Upper lobe of left lung (tissue), 6 donors: ENCODE results near the gene NTSR1. TPM values are rescaled to one million over a fixed set of nuclear protein-coding genes. Genes with fewer than 3 reads are reported as not detected.

Experiments
- ATAC-seq, 2 donors: fragments of 200-7000 bp; cut with Tn5 transposase; one replicate each; pipeline ENCODE4 v1.9.1; 2022; ENCODE audit warnings: mild to moderate bottlenecking in 2 of 2, moderate library complexity in 2 of 2; ENCODE audit not compliant: low FRiP score in 2 of 2
- DNase-seq, 2 donors: peaks; one replicate each; pipeline ENCODE4 v3.0.0-alpha.2; 2019 to 2020
- H3K27ac ChIP-seq, 4 donors: fragments of 200-600 bp; sonication (generic); one replicate each; pipeline ENCODE4 v1.5.1; 2016 to 2019
- H3K27me3 ChIP-seq, 4 donors: fragments of 200-600 bp; sonication (generic); one replicate each; pipeline ENCODE4 v1.5.1; 2017 to 2019
- H3K36me3 ChIP-seq, 4 donors: fragments of 200-600 bp; sonication (generic); one replicate each; pipeline ENCODE4 v1.5.1; 2016 to 2019
- H3K4me1 ChIP-seq, 4 donors: fragments of 200-600 bp; sonication (generic); one replicate each; pipeline ENCODE4 v1.5.1; 2018 to 2019
- H3K4me3 ChIP-seq, 4 donors: fragments of 200-600 bp; sonication (generic); one replicate each; pipeline ENCODE4 v1.5.1; 2017 to 2019; ENCODE audit warnings: mild to moderate bottlenecking in 2 of 4, moderate library complexity in 1 of 4
- H3K9me3 ChIP-seq, 4 donors: fragments of 200-600 bp; sonication (generic); one replicate each; pipeline ENCODE4 v1.5.1; 2018 to 2019
- EP300 ChIP-seq, 4 donors: sonication (generic); formaldehyde crosslinking; IDR thresholded peaks; one replicate each; pipeline ENCODE4 v1.5.1; 2017; ENCODE audit warnings: antibody characterized with exemption in 4 of 4, control low read depth in 2 of 4
- POLR2A ChIP-seq, 4 donors: fragments of 450-650 bp; IDR thresholded peaks; one replicate each; pipeline ENCODE4 v1.5.1; 2016 to 2017; ENCODE audit warnings: antibody characterized with exemption in 4 of 4, mild to moderate bottlenecking in 2 of 4
- POLR2AphosphoS5 ChIP-seq, 2 donors: sonication (generic); formaldehyde crosslinking; IDR thresholded peaks; one replicate each; pipeline ENCODE4 v1.5.1; 2017; ENCODE audit warnings: antibody characterized with exemption in 2 of 2
- WGBS, 2 donors: methylation state at CpG; one replicate each; pipeline ENCODE4 v1.1.5; 2017 to 2018; 5-methylcytosine and 5-hydroxymethylcytosine counted together
- total RNA-seq, 6 donors: library from RNA; depleted of rRNA in 4 of 6; stranded (reverse); fragments of >200 nt in 4 of 6; gene quantifications; one replicate each; pipeline versions ENCODE4 v1.1.0 to v1.2.1, GENCODE V29; 2016 to 2021
- TF ChIP-seq, protein P1 (sequence below), 6 experiments: fragments of 450-650 bp in 4 of 6; fragments of 200-600 bp in 2 of 6; sonication (generic) in 2 of 6; IDR thresholded peaks; one replicate each; pipeline ENCODE4 v1.5.1; 2016 to 2019; ENCODE audit warnings: antibody characterized with exemption in 6 of 6
- donor health status: DM: no; HTN: no; CAD: no; lungs with moderate emphysema.
- donor health status: DM: no; HTN: yes; CAD: no; lungs with severe emphysema.

NTSR1 gene
- total RNA-seq, 6 donors from 2014 or later: 0.20 to 1.4 (median 0.26) TPM; not detected in 1

DNA sequence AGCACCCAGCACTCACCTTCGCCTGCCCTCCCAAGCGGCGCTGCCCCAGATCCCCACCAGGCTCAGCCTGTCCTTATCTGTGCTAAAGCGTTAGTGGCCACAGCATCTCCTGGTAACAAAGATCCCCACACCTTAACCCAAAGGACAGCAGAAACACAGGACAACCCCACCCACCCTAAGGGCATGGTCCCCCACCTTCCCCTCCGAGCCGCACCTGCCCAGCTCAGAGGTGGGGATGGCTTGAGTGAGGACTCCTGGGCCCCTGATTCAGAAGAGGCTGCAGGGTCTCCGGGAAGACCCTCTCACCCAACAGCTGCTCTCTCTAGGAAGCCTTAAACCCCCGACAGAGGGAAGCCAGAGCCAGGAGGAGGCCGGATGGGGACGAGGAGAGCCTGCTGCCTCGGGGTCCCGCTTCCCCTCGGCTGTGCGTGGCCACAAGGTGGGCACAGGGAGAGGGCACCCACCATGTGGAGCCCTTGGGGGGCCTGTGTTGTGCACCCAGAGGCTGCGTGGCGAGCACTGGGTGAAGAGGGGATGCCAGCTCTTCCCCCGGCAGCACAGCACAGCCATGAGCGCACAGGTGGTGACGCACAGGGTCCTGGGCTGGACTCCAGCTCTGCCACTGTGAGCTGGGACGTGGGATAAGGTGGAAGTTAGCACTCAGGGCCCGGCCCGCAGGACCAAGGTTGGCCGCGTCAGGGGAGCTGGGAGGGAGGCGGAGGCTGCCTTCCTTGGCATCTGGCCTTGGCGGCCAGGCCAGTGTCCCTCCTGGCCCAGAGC is 55.7 kb downstream of the NTSR1 start:
- Histone ChIP-seq H3K4me1 (peaks cover 0 to 10% (median 0%) of the 10 kb centered on the region in 4 donors), H3K9me3 (no peaks in the 10 kb centered on the region), H3K27ac (no peak overlapping the region), H3K36me3 (no peaks in the 10 kb centered on the region), H3K27me3 (peaks cover 0 to 2% (median 0%) of the 10 kb centered on the region in 4 donors), H3K4me3 (no peak overlapping the region)
- WGBS, 2 donors: 83 to 91% methylated on average over 11 to 26 of the region's 26 CpGs
- peak in 1 of 2 donors; percentile 53 for DNase-seq
- no peak for ATAC-seq
- no peak for TF ChIP-seq POLR2A (IDR thresholded peaks at IDR 0.05)
- TF ChIP-seq, protein P1, sequence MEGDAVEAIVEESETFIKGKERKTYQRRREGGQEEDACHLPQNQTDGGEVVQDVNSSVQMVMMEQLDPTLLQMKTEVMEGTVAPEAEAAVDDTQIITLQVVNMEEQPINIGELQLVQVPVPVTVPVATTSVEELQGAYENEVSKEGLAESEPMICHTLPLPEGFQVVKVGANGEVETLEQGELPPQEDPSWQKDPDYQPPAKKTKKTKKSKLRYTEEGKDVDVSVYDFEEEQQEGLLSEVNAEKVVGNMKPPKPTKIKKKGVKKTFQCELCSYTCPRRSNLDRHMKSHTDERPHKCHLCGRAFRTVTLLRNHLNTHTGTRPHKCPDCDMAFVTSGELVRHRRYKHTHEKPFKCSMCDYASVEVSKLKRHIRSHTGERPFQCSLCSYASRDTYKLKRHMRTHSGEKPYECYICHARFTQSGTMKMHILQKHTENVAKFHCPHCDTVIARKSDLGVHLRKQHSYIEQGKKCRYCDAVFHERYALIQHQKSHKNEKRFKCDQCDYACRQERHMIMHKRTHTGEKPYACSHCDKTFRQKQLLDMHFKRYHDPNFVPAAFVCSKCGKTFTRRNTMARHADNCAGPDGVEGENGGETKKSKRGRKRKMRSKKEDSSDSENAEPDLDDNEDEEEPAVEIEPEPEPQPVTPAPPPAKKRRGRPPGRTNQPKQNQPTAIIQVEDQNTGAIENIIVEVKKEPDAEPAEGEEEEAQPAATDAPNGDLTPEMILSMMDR (IDR thresholded peaks at IDR 0.05): no peak
- TF ChIP-seq EP300 (IDR thresholded peaks at IDR 0.05): no peak
- TF ChIP-seq POLR2AphosphoS5 (IDR thresholded peaks at IDR 0.05): no peak

DNA sequence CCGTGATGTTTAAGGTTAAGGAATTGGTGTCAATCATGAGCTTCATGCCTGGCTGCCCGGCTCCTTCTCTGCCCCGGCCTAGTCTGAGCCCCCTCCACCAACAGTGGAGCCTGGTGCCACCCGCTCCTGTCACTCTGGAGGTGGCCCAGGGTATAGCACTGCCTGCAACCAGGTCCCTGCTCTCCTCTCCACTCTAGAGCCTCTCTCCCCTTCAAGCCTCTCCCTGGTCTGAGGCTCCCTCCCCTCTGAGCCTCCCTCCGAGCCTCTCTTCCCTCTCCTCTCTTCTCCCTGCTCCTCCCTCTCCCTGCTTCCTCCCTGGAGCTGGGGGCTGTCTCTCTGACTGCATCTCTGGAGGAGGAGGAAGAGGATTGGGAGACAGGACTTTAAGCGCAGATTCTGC is 56.4 kb downstream of the NTSR1 start:
- no peak overlapping the region for H3K4me3 ChIP-seq
- no peak overlapping the region for H3K27ac ChIP-seq
- no peaks in the 10 kb centered on the region for H3K9me3 ChIP-seq
- 90 to 91% methylated on average over 6 of the region's 6 CpGs for WGBS, 2 donors
- H3K27me3 ChIP-seq: peaks cover 0 to 2% (median 0%) of the 10 kb centered on the region in 4 donors
- DNase-seq (no peak), ATAC-seq (no peak)
- peaks cover 0 to 10% (median 0%) of the 10 kb centered on the region in 4 donors for H3K4me1 ChIP-seq
- no peaks in the 10 kb centered on the region for H3K36me3 ChIP-seq
- TF ChIP-seq POLR2A (IDR thresholded peaks at IDR 0.05): no peak
- no peak for TF ChIP-seq EP300 (IDR thresholded peaks at IDR 0.05)
- TF ChIP-seq, protein P1 (IDR thresholded peaks at IDR 0.05): no peak
- no peak for TF ChIP-seq POLR2AphosphoS5 (IDR thresholded peaks at IDR 0.05)

DNA sequence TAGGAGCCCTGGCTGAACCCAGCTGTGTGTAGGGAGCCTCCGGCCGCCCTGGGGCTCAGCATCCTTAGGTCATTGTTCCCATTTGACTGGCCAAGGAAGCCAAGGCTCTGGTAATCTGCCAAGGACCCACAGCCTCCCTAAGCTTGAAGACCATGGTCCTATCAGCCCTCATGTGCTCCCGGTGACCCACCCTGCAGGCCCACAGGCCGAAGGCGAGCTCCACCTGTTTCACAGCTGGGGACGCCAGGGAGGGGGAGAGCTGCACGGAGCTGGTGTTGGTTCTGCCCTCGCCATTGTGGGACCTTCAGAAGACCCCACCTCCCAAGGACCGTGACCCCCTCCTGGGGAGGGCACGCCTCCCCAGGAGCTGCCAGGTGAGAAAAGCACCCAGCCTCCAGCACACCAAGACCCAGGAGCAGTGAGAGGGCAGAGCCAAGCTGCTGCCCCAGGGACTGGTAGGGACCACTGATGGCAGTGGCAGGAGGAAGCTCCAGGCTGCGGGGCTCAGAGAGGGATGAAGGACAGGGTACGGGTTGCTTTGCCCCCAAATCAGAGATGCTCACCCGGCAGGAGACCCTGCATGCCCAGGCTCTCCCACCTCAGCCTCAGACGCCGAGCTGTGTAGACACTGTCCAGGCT is 56.9 kb downstream of the NTSR1 start:
- DNase-seq: no peak
- H3K9me3 ChIP-seq: no peaks in the 10 kb centered on the region
- WGBS, 2 donors: 76 to 83% methylated on average over 5 to 12 of the region's 15 CpGs
- no peak overlapping the region for H3K27ac ChIP-seq
- H3K4me3 ChIP-seq: no peak overlapping the region
- ATAC-seq: no peak
- no peak for TF ChIP-seq EP300 (IDR thresholded peaks at IDR 0.05)
- no peak for TF ChIP-seq POLR2AphosphoS5 (IDR thresholded peaks at IDR 0.05)
- no peak for TF ChIP-seq POLR2A (IDR thresholded peaks at IDR 0.05)
- TF ChIP-seq, protein P1 (IDR thresholded peaks at IDR 0.05): no peak
- peaks cover 0 to 2% (median 0%) of the 10 kb centered on the region in 4 donors for H3K27me3 ChIP-seq
- H3K4me1 ChIP-seq: peaks cover 0 to 10% (median 0%) of the 10 kb centered on the region in 4 donors
- H3K36me3 ChIP-seq: no peaks in the 10 kb centered on the region

DNA sequence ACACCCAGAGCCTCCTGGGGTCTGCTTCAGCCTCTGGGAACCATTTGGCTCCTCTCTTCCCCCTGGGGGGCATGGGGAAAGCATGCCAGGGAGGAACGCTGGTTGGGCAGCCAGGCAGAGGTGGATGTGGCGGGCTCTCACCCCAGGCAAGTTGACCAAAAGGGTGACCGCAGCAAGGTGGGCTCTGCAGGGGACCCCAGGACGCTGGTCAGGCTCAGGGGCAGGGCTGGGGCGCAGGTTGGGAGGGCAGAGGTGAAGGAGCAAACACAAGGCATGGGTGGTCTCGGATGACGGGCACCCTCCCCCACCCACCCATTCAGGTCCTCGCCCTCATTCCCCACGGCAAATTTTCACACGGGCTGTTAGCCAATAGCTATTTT is 57.4 kb downstream of the NTSR1 start:
- Histone ChIP-seq H3K9me3 (no peaks in the 10 kb centered on the region), H3K4me1 (peaks cover 0 to 10% (median 0%) of the 10 kb centered on the region in 4 donors), H3K36me3 (no peaks in the 10 kb centered on the region), H3K27me3 (no peaks in the 10 kb centered on the region), H3K4me3 (no peak overlapping the region), H3K27ac (no peak overlapping the region)
- TF ChIP-seq POLR2A (IDR thresholded peaks at IDR 0.05) (no peak), POLR2AphosphoS5 (IDR thresholded peaks at IDR 0.05) (no peak), EP300 (IDR thresholded peaks at IDR 0.05) (no peak)
- TF ChIP-seq, protein P1 (IDR thresholded peaks at IDR 0.05): no peak
- ATAC-seq (no peak), DNase-seq (peak in 1 of 2 donors; percentile 45)
- 58 to 66% methylated on average over 4 to 10 of the region's 10 CpGs for WGBS, 2 donors
